ENCODE measurements around the gene ANKRD17. TPM values are rescaled to one million over a fixed set of nuclear protein-coding genes. Genes with fewer than 3 reads are reported as not detected.

ANKRD17 gene
- total and polyA plus RNA-seq, 9 of the 15 experiments (the other 6 are each of a cell fraction or from before 2014, with no cell fraction given): 25.5 to 86.9 (median 52.2) TPM

DNA sequence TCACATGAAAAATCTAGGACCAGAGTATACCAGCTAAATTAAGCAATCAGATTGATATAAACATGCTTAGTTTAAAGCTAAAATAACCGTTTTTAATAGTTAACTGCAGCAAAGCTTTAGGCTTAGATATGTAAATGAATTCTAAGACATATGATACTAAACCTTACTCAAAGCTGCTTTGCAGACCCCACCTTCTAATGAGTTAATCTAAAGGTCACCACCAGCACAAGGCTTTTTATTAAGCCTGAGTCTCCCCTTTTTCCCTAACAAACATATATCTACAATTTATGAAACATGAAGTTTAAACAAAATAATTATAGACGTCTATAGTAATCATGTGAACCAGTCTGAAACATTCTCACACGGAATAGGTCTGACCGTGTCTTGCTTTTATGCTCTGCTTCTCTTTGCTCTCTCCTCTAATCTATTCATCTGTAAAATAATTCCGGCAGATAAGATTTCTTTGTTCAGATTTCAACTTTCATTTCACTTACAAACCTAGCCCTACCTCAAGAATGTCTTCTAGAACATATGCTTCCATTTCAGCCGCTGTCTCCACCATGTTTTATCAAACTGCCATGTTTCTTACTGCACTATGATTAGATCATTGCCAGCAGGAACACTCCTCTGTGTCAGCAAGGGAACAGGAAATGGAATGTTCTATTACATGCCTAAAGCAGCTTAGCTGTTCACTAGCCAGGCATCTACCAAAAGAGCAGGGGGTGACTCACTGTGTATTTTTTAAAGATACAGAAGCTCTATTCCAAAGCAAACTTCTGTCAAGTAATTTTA lies 35.9 kb downstream of the ANKRD17 start (continued):
- TF ChIP-seq ZNF644 (tag; IDR thresholded peaks at IDR 0.05; ENCODE audit: low read depth) (0 out of 2 replicates have a peak, but pooled peaks have one; percentile 72), PRDM10 (IDR thresholded peaks at IDR 0.05; ENCODE audit: partially characterized antibody) (peak; percentile 99), ZNF23 (CRISPR knock-in tag; IDR thresholded peaks at IDR 0.05) (no peak), MCM3 (IDR thresholded peaks at IDR 0.05) (no peak), DDX20 (tag; IDR thresholded peaks at IDR 0.05; ENCODE audit: low read depth) (no peak), PHB (CRISPR knock-in tag; IDR thresholded peaks at IDR 0.05) (no peak), GATAD2B (IDR thresholded peaks at IDR 0.05; ENCODE audit: borderline replicate concordance) (no peak), NFYB (IDR thresholded peaks at IDR 0.05; ENCODE audit: extremely low read depth, insufficient read length) (no peak), POLR2H (tag; IDR thresholded peaks at IDR 0.05; ENCODE audit: low read depth) (peak; percentile 95), ZC3H11A (IDR thresholded peaks at IDR 0.05; ENCODE audit: low read depth, low read length) (no peak), ZNF668 (CRISPR knock-in tag; IDR thresholded peaks at IDR 0.05) (no peak), MCM5 (IDR thresholded peaks at IDR 0.05; ENCODE audit: low read depth) (no peak), KLF10 (CRISPR knock-in tag; IDR thresholded peaks at IDR 0.05) (no peak), PCBP1 (IDR thresholded peaks at IDR 0.05; ENCODE audit: low read depth, low read length, poor library complexity, severe bottlenecking) (no peak), NFIX (CRISPR knock-in tag; IDR thresholded peaks at IDR 0.05; ENCODE audit: low read depth) (no peak)
- TF ChIP-seq, protein P1, sequence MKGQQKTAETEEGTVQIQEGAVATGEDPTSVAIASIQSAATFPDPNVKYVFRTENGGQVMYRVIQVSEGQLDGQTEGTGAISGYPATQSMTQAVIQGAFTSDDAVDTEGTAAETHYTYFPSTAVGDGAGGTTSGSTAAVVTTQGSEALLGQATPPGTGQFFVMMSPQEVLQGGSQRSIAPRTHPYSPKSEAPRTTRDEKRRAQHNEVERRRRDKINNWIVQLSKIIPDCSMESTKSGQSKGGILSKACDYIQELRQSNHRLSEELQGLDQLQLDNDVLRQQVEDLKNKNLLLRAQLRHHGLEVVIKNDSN (CRISPR knock-in tag; IDR thresholded peaks at IDR 0.05): no peak
- TF ChIP-seq, protein P2, sequence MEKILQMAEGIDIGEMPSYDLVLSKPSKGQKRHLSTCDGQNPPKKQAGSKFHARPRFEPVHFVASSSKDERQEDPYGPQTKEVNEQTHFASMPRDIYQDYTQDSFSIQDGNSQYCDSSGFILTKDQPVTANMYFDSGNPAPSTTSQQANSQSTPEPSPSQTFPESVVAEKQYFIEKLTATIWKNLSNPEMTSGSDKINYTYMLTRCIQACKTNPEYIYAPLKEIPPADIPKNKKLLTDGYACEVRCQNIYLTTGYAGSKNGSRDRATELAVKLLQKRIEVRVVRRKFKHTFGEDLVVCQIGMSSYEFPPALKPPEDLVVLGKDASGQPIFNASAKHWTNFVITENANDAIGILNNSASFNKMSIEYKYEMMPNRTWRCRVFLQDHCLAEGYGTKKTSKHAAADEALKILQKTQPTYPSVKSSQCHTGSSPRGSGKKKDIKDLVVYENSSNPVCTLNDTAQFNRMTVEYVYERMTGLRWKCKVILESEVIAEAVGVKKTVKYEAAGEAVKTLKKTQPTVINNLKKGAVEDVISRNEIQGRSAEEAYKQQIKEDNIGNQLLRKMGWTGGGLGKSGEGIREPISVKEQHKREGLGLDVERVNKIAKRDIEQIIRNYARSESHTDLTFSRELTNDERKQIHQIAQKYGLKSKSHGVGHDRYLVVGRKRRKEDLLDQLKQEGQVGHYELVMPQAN (IDR thresholded peaks at IDR 0.05; ENCODE audit: borderline replicate concordance): peak; percentile 67
- TF ChIP-seq, protein P3, sequence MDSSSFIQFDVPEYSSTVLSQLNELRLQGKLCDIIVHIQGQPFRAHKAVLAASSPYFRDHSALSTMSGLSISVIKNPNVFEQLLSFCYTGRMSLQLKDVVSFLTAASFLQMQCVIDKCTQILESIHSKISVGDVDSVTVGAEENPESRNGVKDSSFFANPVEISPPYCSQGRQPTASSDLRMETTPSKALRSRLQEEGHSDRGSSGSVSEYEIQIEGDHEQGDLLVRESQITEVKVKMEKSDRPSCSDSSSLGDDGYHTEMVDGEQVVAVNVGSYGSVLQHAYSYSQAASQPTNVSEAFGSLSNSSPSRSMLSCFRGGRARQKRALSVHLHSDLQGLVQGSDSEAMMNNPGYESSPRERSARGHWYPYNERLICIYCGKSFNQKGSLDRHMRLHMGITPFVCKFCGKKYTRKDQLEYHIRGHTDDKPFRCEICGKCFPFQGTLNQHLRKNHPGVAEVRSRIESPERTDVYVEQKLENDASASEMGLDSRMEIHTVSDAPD (CRISPR knock-in tag; IDR thresholded peaks at IDR 0.05): no peak
